Heart left ventricle (tissue), 13 donors: ENCODE measurements around the gene CHERP.

Source experiments
- CTCF ChIP-seq, 12 donors: fragments of 200-600 bp; sonication (generic) in 4 of 12; IDR thresholded peaks; one replicate each; pipeline versions ENCODE4 v1.5.0 to v1.8.0; 2018 to 2022; ENCODE audit warnings: antibody characterized with exemption in 12 of 12, mild to moderate bottlenecking in 5 of 12
- POLR2A ChIP-seq, 2 donors: fragments of 450-650 bp; IDR thresholded peaks; one replicate each; pipeline ENCODE4 v1.6.1; 2017; ENCODE audit warnings: antibody characterized with exemption in 2 of 2, mild to moderate bottlenecking in 2 of 2, moderate library complexity in 2 of 2
- donor health status: ischemic (EF 13 %, LVEDD 7.1; RV severe dilation, severe dysfunction).
- donor health status: DM: no; HTN: yes; CAD: no.
- donor health status: DM: no; HTN: no; CAD: no.
- donor health status: ischemic (EF 25% LVEDD 6.9; RV normal size, moderate dysfunction).
- donor health status: ischemic (EF 25% LVEDD 5.7; RV mildly dilated, moderate dysfunction).
- donor health status: ischemic (EF 35%, LVEDD 5.7; RV mildly dilated, moderate dysfunction).
- donor health status: nonischemic (EF 11% LVEDD 7.7; RV severe dilation, severe dysfunction).
- donor health status: DM: yes; HTN: yes; CAD: no.
- donor health status: PGD.
- donor health status: ischemic (EF 29% LVEDD 5.4; RV normal size, mild dysfunction).
- donor health status: nonischemic (EF 23%, LVEDD 6.1; RV moderate dilation, normal function).

GRCh38 chr19:16588824-16589577 lies 46.8 kb upstream of the CHERP start:
- no peak for TF ChIP-seq CTCF (IDR thresholded peaks at IDR 0.05)
- TF ChIP-seq POLR2A (IDR thresholded peaks at IDR 0.05), result no peak
